Heart left ventricle (tissue), 16 donors: ENCODE data around the gene SH3RF2. TPM values are rescaled to one million over a fixed set of nuclear protein-coding genes. Genes with fewer than 3 reads are reported as not detected.

Experiments
- ATAC-seq, 4 donors: fragments of 200-7000 bp; cut with Tn5 transposase; one replicate each; pipeline ENCODE4 v1.9.1; 2020 to 2022; ENCODE audit warnings: moderate library complexity in 4 of 4, mild to moderate bottlenecking in 3 of 4, moderate number of reproducible peaks in 1 of 4
- DNase-seq, 5 donors: peaks; one replicate each; pipeline ENCODE4 v3.0.0-alpha.2; 2020
- H3K27ac ChIP-seq, 12 donors: fragments of 200-600 bp; sonication (generic) in 4 of 12; one replicate each; pipeline versions ENCODE4 v1.5.0 to v1.8.0; 2016 to 2022; ENCODE audit warnings: mild to moderate bottlenecking in 2 of 12
- H3K27me3 ChIP-seq, 9 donors: fragments of 200-600 bp; sonication (generic) in 2 of 9; one replicate each; pipeline versions ENCODE4 v1.5.1 to v1.8.0; 2016 to 2022; ENCODE audit warnings: mild to moderate bottlenecking in 3 of 9
- H3K36me3 ChIP-seq, 9 donors: fragments of 200-600 bp; sonication (generic) in 2 of 9; one replicate each; pipeline versions ENCODE4 v1.5.0 to v1.8.0; 2018 to 2022; ENCODE audit warnings: mild to moderate bottlenecking in 2 of 9
- H3K4me1 ChIP-seq, 12 donors: fragments of 200-600 bp; sonication (generic) in 4 of 12; one replicate each; pipeline versions ENCODE4 v1.5.0 to v1.8.0; 2016 to 2022; ENCODE audit warnings: mild to moderate bottlenecking in 3 of 12
- H3K4me3 ChIP-seq, 12 donors: fragments of 200-600 bp; sonication (generic) in 4 of 12; one replicate each; pipeline versions ENCODE4 v1.5.0 to v1.8.0; 2017 to 2022; ENCODE audit warnings: mild to moderate bottlenecking in 9 of 12, moderate library complexity in 4 of 12
- H3K9me3 ChIP-seq, 12 donors: fragments of 200-600 bp; sonication (generic) in 4 of 12; one replicate each; pipeline versions ENCODE4 v1.5.0 to v1.8.0; 2016 to 2022; ENCODE audit warnings: mild to moderate bottlenecking in 1 of 12
- POLR2A ChIP-seq, 2 donors: fragments of 450-650 bp; IDR thresholded peaks; one replicate each; pipeline ENCODE4 v1.6.1; 2017; ENCODE audit warnings: antibody characterized with exemption in 2 of 2, mild to moderate bottlenecking in 2 of 2, moderate library complexity in 2 of 2
- WGBS, 4 donors: extraction: QIAGEN DNeasy Blood & Tissue Kit in 2 of 4; methylation state at CpG; one replicate each; pipeline versions ENCODE4 v1.1.5 to v1.1.7; 2013 to 2018; 5-methylcytosine and 5-hydroxymethylcytosine counted together
- intact Hi-C, 10 donors: fragments of 100-400 bp; cut with DNase I; formaldehyde crosslinking; loops; one replicate each; pipeline versions ENCODE4 v1.11.1 to v1.14.2; 2022
- polyA plus RNA-seq, 2 donors: library from polyadenylated mRNA; stranded (reverse); fragments of 200-250 nt; gene quantifications; one replicate each; pipeline ENCODE4 v1.2.3, GENCODE V29; 2013
- total RNA-seq, 9 donors: library from RNA; depleted of rRNA in 2 of 9; stranded (reverse); fragments of >200 nt in 2 of 9; fragmentation: NEBNext Ultra II Directional in 3 of 9; extraction: Animal tissue kit (Norgen Biotek cat#: 25700) in 3 of 9; gene quantifications; one replicate each; pipeline versions ENCODE4 v1.1.0 to v1.2.4, GENCODE V29; 2016 to 2023
- TF ChIP-seq, protein P1 (sequence below), 12 donors: fragments of 200-600 bp; sonication (generic) in 4 of 12; IDR thresholded peaks; one replicate each; pipeline versions ENCODE4 v1.5.0 to v1.8.0; 2018 to 2022; ENCODE audit warnings: antibody characterized with exemption in 12 of 12, mild to moderate bottlenecking in 5 of 12
- donor health status: ischemic (EF 13 %, LVEDD 7.1; RV severe dilation, severe dysfunction).
- donor health status: healthy with polysubstance abuse.
- donor health status: DM: no; HTN: yes; CAD: no.
- donor health status: DM: no; HTN: no; CAD: no.
- donor health status: ischemic (EF 25% LVEDD 6.9; RV normal size, moderate dysfunction).
- donor health status: ischemic (EF 25% LVEDD 5.7; RV mildly dilated, moderate dysfunction).
- donor health status: healthy.
- donor health status: DM: yes; HTN: yes; CAD: no.
- donor health status: ischemic (EF 35%, LVEDD 5.7; RV mildly dilated, moderate dysfunction).
- donor health status: nonischemic (EF 11% LVEDD 7.7; RV severe dilation, severe dysfunction).
- donor health status: DM: yes; HTN: yes; CAD: no.
- donor health status: PGD.
- donor health status: ischemic (EF 29% LVEDD 5.4; RV normal size, mild dysfunction).
- donor health status: nonischemic (EF 23%, LVEDD 6.1; RV moderate dilation, normal function).

SH3RF2 gene
- total and polyA plus RNA-seq, 11 donors = 31.3 to 750 (median 180) TPM

GRCh38 chr5:146002491-146002890 is 66.1 kb downstream of the SH3RF2 start:
- 89 to 91% (median 91%) methylated on average over 7 of the region's 7 CpGs for WGBS, 4 donors
- Histone ChIP-seq H3K36me3 (no peaks in the 10 kb centered on the region), H3K27me3 (no peaks in the 10 kb centered on the region), H3K4me3 (no peak overlapping the region), H3K27ac (no peak overlapping the region), H3K4me1 (no peaks in the 10 kb centered on the region), H3K9me3 (no peaks in the 10 kb centered on the region)
- intact Hi-C loops = no loop called here
- DNase-seq (no peak), ATAC-seq (no peak)
- no peak for TF ChIP-seq POLR2A (IDR thresholded peaks at IDR 0.05)
- TF ChIP-seq, protein P1, sequence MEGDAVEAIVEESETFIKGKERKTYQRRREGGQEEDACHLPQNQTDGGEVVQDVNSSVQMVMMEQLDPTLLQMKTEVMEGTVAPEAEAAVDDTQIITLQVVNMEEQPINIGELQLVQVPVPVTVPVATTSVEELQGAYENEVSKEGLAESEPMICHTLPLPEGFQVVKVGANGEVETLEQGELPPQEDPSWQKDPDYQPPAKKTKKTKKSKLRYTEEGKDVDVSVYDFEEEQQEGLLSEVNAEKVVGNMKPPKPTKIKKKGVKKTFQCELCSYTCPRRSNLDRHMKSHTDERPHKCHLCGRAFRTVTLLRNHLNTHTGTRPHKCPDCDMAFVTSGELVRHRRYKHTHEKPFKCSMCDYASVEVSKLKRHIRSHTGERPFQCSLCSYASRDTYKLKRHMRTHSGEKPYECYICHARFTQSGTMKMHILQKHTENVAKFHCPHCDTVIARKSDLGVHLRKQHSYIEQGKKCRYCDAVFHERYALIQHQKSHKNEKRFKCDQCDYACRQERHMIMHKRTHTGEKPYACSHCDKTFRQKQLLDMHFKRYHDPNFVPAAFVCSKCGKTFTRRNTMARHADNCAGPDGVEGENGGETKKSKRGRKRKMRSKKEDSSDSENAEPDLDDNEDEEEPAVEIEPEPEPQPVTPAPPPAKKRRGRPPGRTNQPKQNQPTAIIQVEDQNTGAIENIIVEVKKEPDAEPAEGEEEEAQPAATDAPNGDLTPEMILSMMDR (IDR thresholded peaks at IDR 0.05) = no peak

DNA sequence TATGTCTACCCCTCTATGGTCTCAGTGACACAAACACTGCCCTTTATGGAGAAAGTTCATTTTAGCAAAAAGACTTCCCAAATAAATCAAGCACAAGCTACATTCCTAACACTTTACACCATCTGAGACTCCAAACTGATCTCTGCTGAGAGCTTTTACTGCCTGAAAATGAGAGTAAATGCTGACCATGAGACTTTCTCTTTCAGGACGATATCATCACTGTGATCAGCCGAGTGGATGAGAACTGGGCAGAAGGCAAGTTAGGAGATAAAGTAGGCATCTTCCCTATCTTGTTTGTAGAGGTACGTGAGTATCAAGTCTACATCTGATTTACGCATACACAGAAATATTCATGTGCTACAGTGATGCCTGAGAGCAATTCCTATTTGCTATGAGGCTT is 67.5 kb downstream of the SH3RF2 start:
- DNase-seq = no peak
- intact Hi-C loops = no loop called here
- no peaks in the 10 kb centered on the region for H3K36me3 ChIP-seq
- 74 to 87% (median 82%) methylated on average over 4 of the region's 4 CpGs for WGBS, 4 donors
- H3K27me3 ChIP-seq = no peaks in the 10 kb centered on the region
- no peak overlapping the region for H3K27ac ChIP-seq
- no peak overlapping the region for H3K4me3 ChIP-seq
- no peaks in the 10 kb centered on the region for H3K4me1 ChIP-seq
- ATAC-seq = no peak
- peaks cover 0 to 2% (median 0%) of the 10 kb centered on the region in 12 donors for H3K9me3 ChIP-seq
- TF ChIP-seq, protein P1 (IDR thresholded peaks at IDR 0.05) = no peak
- no peak for TF ChIP-seq POLR2A (IDR thresholded peaks at IDR 0.05)

GRCh38 chr5:146005264-146005663 is 68.9 kb downstream of the SH3RF2 start:
- H3K4me1 ChIP-seq = no peaks in the 10 kb centered on the region
- TF ChIP-seq POLR2A (IDR thresholded peaks at IDR 0.05) = no peak
- TF ChIP-seq, protein P1 (IDR thresholded peaks at IDR 0.05) = no peak
- no peak for ATAC-seq
- intact Hi-C loops = no loop called here
- no peak overlapping the region for H3K27ac ChIP-seq
- no peak for DNase-seq
- no peak overlapping the region for H3K4me3 ChIP-seq
- H3K9me3 ChIP-seq = peaks cover 0 to 5% (median 0%) of the 10 kb centered on the region in 12 donors
- no peaks in the 10 kb centered on the region for H3K27me3 ChIP-seq
- no peaks in the 10 kb centered on the region for H3K36me3 ChIP-seq
- 78 to 91% (median 85%) methylated on average over 1 of the region's 1 CpG for WGBS, 4 donors

- H3K36me3 ChIP-seq = no peaks in the 10 kb centered on the region
- H3K27ac ChIP-seq = no peak overlapping the region
Measured at GRCh38 chr5:146005723-146006122, 69.3 kb downstream of the SH3RF2 start.

More at GRCh38 chr5:146005723-146006122, 69.3 kb downstream of the SH3RF2 start:
- TF ChIP-seq POLR2A (IDR thresholded peaks at IDR 0.05) = no peak
- TF ChIP-seq, protein P1 (IDR thresholded peaks at IDR 0.05) = no peak
- H3K4me1 ChIP-seq = no peaks in the 10 kb centered on the region
- intact Hi-C loops = no loop called here
- no peaks in the 10 kb centered on the region for H3K27me3 ChIP-seq
- H3K4me3 ChIP-seq = no peak overlapping the region
- ATAC-seq (no peak), DNase-seq (no peak)
- peaks cover 0 to 5% (median 0%) of the 10 kb centered on the region in 12 donors for H3K9me3 ChIP-seq
